Sciatic nerve (tissue), 2 donors: Measurements from ENCODE around the gene DDX31. TPM values are rescaled to one million over a fixed set of nuclear protein-coding genes. Genes with fewer than 3 reads are reported as not detected.
A peak's percentile ranks its signal among the peaks of the same experiment; 100 is the strongest.
"Not testable (repeated sequence)": the region's sequence is repeated elsewhere in the genome, so short reads cannot be mapped to it uniquely, and the experiment has no call there.

Experiments used
- ATAC-seq: fragments of 200-7000 bp; cut with Tn5 transposase; one replicate; pipeline ENCODE4 v1.9.1; 2020; ENCODE audit warnings: mild to moderate bottlenecking, moderate library complexity
- DNase-seq: peaks from one replicate; pipeline ENCODE4 v3.0.0-alpha.2; 2020; ENCODE audit warnings: low spot score
- intact Hi-C: fragments of 100-400 bp; cut with DNase I; formaldehyde crosslinking; loops from one replicate; pipeline ENCODE4 v1.14.2; 2022
- total RNA-seq: library from RNA; stranded (reverse); fragmentation: NEBNext Ultra II Directional; extraction: Animal tissue kit (Norgen Biotek cat#: 25700); gene quantifications from one replicate; pipeline ENCODE4 v1.2.1, GENCODE V29; 2021
- donor health status: DM: no; HTN: no; CAD: no.
- donor health status: DM: no; HTN: no; CAD: no.

DDX31 gene
- 15.1 TPM for total RNA-seq

DNA sequence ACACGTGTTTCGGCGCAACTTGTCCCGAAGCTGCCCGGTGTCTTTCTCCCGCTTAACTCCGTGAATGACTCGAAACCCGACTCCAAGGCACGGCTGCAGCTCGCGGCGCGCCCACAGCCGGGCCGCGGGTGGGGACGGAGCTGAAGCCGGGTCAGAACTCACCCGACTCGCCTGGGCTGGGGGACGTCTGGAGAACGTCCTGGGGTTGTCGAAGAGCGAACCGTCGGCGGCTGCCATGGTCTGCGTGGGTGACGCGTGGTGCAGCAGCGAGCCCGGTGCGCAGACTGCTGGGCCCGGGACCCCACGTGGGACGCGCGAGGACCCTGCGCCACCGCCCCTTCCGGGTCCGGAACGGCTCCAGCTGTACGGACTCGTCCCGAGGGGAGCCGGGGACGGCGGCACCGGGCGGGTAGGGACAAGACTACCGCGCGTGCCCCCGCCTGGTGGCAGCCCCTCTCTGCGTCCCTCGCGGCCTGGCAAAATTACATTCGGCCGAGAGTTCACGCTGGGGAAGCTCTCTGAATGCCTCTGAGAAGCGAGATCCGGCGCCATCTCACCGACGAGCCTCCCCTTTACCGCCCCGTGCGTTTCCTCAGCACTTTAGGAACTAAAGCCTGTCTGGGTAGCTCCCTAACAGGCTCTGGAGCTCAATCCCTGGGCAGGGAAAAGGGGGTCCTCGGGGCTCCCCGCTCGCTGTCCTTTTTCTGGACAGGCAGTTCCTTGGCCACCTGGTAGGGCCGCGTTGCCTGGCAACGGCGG is at the start of gene DDX31:
Gene DDX31 (minus strand): TSS at position 286 of the 759 bp plus-strand sequence. CDS start 49 bp downstream, at position 237.
- intact Hi-C loops: no loop called here
- DNase-seq: peak; percentile 93
- peak; percentile 98 for ATAC-seq

DNA sequence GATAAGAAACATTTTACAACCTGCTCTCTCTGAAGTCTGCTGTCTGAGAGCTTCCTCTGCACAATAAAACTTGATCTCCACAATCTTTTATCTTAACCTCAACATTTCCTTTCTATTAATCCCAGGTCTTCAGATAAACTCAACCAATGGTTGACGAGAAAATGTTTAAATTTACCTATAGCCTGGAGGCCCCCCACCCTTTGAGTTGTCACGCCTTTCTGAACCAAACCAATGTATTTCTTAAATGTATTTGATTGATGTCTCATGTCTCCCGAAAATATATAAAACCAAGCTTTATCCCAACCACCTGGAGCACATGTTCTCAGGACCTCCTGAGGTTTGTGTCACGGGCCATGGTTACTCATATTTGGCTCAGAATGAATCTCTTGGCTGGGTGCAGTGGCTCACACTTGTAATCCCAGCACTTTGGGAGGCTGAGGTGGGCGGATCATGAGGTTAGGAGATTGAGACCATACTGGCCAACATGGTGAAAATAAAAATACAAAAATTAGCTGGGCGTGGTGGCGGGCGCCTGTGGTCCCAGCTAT is 48.7 kb upstream of the DDX31 start:
- intact Hi-C loops, DNase-seq, ATAC-seq: not testable (repeated sequence)

DNA sequence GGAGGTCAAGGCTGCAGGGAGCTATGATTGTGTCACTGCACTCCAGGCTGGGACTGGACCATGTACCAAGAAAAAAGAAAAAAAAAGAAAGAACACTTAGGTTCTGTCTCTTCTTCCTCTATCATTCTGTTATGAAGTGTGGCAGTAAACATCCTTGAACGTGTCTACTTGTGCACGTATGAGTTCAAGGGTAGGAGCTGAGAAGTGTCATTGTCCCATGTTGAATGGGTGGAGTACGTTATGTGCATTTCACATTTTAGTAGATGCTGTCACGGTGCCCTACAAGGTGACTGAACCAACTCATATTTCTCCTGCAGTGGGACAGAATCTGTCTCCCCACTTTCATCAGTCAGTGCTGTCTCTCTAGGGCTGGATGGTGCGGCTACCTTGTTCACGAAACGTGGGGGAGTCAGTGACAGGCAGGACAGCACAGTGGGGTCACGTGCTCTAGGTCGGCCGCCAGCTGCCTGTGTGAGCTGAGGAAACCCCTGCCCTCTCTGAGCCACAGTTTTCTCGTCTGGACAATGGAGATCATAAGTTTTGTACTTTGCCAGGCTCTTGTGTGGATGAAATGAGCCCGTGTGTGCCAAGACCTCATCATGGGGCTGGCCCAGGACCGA is 47.7 kb upstream of the DDX31 start:
- ATAC-seq: no peak
- intact Hi-C loops: no loop called here
- no peak for DNase-seq

DNA sequence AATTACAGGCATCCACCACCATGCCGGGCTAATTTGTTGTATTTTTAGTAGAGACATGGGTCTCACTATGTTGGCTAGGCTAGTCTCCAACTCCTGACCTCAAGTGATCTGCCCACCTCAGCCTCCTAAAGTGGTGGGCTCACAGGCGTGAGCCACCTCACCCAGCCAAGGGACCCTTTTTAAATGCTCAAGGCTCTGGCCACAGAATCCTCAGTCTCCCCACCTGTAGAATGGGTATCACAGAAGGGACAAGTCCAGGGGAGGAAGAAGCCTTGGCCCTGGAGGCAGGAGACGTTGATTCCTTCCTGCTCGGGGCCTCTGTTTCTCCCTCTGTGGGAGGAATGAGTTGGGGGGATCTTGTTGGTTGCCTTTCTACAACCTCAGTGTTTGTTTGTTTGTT is 46.2 kb upstream of the DDX31 start:
- intact Hi-C loops: no loop called here
- DNase-seq: no peak
- ATAC-seq: no peak

DNA sequence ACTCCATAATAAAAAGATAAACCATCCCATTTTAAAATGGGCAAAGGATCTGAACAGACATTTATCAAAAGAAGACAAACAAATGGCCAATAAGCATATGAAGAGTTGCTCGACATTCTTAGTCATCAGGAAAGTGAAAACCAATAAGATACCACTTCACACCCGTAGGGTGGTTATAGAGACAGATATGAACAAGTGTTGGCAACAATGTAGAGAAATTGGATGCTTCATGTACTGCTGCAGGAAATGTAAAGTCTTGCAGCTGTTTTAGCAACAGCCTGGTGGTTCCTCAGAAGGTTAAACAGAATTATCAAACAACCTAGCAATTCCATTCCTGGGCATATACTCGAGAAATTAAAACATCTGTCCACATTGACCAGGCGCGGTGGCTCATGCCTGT is 43.0 kb upstream of the DDX31 start:
- no peak for DNase-seq
- intact Hi-C loops: no loop called here
- ATAC-seq: no peak

DNA sequence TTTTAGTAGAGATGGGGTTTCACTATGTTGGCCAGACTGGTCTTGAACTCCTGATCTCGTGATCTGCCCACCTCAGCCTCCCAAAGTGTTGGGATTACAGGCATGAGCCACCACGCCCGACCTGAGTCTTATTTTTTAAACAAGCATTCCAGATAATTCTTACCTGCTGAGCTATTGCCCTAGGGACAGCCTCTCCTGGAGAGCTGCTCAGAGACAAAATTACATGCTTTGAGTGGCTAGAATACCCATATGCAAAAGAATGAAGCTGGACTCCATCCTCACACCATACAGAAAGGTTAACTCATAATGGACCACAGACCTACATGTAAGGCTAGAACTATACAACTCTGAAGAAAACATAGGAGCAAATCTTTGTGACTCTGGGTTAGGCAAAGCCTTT is 42.1 kb upstream of the DDX31 start:
- intact Hi-C loops: no loop called here
- DNase-seq: no peak
- ATAC-seq: no peak

DNA sequence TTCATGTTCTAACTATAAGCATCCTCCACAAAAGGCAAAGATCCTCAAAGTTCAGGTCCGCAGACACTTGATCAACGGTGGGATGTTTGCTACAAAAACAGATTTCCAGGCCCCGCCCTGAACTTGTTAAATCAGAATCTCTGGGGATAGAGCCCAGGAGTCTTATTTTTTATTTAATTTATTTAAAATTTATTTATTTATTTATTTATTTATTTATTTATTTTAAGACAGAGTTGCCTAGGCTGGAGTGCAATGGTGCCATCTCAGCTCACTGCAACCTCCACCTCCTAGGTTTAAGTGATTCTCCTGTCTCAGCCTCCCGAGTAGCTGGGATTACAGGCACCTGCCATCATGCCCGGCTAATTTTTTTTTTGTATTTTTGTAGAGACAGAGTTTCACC is 41.4 kb upstream of the DDX31 start:
- intact Hi-C loops, ATAC-seq, DNase-seq: not testable (repeated sequence)

DNA sequence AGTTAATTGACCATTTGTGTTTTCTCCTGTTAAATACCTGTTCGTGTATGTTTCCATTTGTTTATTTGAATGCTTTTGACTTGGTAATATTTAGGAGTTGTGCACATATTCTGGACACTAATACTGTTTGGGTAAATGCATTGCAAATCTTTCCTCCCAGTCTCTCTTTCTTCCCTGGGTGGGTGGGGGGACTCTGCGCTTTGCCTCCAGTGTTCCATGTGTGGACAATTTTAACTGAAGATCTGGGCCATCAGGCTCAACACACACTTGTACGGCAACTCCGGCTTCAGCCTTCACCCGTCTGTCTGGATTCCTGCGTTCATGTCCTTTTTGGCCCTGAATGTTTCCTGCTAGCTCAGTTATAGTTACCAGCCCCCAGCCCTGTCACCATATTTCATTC is 40.5 kb upstream of the DDX31 start:
- ATAC-seq (no peak), DNase-seq (no peak)
- intact Hi-C loops: no loop called here

DNA sequence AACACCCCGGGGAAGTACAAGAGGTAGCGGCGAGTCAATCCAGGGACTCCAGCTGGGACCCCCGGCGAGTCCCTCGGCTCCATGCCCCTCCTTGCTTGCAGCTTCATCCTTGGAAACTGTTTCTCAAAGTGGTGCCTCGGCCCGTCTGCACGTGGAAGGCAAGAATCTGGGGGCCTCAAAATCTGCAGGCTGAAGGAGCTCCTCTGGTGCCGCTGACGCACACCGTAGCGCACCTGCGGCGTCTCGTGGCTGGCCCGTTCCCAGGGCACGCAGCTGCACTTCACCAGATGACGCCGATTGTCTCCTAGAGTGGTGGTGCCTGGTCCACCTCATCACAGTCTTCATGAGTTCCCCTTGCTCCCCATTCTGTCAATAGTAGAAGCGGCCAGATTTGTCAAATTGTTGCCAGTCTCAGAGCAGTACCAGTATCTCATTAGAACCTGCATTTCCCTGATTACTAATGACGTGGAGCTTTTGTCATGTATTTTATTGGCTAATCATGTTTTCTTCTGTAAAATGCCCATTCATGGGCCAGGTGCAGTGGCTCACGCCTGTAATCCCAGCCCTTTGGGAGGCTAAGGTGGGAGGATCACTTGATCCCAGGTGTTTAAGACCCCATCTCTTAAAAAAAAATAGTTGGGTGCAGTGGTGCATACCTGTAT is 39.1 kb upstream of the DDX31 start:
- DNase-seq (no peak), ATAC-seq (no peak)
- intact Hi-C loops: no loop called here

DNA sequence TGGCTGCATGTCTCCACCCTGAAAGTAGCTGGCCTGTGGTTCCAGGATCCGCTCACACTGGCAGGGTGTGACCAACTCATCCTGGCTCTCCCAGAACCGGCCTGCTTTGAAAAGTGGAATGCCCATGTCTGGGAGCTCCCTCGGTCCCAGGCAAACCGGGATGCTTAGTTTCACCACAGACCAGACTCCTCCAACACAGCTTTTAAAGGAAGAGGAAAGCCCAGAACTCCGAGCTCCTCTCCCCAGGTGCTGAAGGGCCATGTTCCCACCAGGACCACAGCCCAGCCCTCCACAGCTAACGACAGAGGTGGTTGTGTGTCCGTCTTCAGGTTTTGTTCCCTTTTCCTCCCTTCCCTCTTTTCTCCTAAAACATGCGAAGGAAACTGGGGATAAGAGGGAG is 38.5 kb upstream of the DDX31 start:
- no peak for ATAC-seq
- intact Hi-C loops: no loop called here
- DNase-seq: no peak

DNA sequence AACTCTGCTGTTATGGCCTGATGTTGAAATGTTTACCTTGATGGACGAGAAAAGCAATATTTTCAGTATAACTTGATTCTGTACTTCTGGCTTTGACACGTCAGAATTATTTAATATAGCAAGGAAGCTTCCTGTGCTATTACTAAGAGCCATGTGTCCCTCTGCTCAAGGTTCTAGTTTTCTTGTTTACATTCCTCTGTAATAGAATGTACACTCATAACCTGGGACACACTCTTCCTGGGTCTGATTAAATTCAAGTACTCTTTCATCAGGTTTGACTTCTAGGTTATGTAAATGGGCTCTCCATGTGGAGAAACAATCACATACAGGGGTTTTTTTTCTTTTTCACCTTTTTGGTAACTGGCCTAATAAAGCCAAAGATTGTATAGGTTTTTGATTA is 33.6 kb upstream of the DDX31 start:
- ATAC-seq (no peak), DNase-seq (no peak)
- intact Hi-C loops: no loop called here

DNA sequence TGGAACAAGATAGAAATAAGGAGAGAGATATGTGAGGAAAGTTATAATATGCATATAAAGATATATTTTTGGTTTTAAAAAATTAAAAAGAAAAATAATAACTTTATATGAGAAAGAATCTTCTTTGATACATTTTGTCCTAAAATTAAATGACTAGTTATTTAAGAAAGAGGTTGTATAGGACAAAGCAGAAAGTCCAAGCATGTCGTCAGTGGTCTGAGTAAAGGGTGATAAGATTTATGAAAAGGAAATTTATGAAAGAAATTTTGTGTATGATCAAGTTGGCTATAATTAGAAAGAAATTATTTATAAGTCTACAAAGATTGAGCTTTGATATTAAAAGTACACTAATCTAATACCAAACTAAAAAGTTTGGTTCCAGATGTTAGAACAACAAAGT is 32.5 kb upstream of the DDX31 start:
- ATAC-seq (no peak), DNase-seq (no peak)
- intact Hi-C loops: no loop called here

DNA sequence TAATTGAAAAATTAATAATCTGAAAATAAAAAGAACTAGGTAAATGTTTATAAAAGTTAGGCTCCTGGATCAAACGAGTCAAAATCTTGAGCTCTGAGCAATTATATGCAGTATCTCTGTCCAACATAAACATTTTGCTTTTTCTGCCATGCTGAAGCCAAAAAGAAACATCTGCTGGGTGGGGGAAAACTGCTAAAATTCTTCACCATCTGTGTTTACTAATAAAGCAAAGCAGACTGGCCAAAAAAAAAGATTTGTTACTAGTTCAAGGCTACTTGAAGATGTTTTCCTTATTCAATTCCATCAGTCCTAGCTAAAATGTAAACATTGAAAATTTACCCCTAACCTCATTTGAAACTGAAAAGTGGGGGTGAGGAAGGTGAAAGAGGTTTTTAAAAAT is 30.2 kb upstream of the DDX31 start:
- ATAC-seq: no peak
- intact Hi-C loops: no loop called here
- no peak for DNase-seq

DNA sequence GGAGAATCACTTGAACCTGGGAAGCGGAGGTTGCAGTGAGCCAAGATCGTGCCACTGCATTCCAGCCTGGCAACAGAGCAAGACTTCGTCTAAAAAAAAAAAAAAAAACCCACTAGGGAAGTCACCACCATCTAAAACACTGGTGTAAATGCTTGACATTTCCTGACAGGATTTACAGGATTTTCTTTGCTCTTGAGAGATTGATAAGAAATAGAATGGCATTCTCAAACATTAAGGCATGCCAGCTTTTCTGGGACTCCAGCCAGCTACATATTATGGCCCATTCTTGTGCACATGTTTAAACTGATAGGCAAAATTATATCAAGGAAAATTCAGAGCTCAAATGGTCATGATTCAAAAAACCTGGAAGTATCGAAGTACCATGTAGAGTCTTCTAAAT is 29.2 kb upstream of the DDX31 start:
- intact Hi-C loops: no loop called here
- ATAC-seq (no peak), DNase-seq (no peak)

DNA sequence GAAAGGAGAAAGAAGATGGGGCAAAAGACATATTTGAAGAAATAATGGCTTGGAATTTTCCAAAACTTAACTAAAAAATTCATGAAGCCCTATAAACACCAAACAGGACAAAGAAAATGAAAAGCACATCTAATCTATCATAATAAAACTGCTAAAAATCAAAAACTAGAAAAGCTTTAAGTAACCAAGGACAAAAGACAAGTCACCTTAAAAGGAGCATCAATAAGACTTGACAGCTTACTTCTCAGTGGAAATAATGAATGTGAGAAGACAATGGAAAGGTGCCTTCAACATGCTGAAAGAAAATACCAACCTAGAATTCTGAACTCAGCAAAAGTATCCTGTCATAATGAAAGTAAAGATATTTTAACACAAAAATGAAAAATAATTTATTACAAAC is 27.4 kb upstream of the DDX31 start:
- no peak for ATAC-seq
- DNase-seq: no peak
- intact Hi-C loops: no loop called here

DNA sequence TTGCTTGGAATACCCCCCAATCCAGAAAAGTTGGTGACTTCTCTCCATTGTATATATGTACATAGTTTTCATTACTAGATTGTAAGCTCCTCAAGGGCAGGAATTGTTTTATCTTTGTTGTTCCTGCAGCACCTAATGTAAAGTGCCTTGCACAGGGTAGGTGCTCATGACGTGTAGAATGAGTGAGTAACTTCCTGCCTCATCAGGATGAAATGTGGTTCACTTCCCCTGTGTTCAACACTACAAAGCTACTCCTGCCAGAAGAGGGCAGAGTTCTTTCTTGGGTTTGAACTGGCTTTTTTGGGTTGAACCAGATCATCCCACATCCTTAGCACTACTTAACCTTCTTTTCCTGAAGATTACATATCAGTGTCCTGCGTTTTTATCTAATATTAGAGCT is 24.4 kb upstream of the DDX31 start:
- DNase-seq (no peak), ATAC-seq (no peak)
- intact Hi-C loops: no loop called here

DNA sequence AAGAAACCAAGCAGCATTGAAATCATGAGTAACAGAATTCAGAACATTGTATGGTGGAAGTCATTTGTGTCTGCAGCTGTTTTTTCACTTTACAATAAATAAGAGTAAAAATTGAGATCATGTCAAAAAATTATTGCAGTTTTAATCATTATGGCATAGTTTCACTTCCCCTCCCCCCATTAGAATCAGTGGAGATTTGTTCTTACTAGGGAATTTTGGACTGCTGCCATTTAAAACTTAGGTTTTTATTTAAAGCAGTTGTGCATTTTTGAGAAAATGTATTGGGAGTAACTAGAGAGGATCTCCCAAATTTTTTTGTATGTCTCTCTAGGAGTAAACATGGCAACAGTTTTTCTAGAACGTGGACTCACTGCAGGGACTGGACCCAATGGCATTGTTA is 20.9 kb upstream of the DDX31 start:
- DNase-seq (no peak), ATAC-seq (no peak)
- intact Hi-C loops: no loop called here

DNA sequence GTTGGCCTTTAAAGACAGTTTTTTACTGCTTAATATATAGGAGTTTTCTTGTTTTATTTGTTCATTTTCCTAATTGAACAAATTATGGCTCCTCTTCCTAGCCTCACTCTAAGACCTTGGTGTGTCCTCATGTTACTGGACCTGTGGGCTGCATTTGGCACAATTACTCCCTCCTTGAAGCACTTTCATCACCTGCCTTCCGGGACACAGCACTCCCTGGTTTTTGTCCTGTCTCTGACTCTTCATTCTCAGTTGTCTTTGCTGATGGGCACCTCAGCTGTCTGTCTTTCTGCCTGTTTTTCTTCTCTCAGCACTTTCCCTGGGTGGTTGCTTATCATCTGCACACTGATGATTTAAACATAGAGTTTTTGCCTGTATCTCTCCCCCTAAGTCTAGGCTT is 14.1 kb upstream of the DDX31 start:
- no peak for ATAC-seq
- no peak for DNase-seq
- intact Hi-C loops: no loop called here

DNA sequence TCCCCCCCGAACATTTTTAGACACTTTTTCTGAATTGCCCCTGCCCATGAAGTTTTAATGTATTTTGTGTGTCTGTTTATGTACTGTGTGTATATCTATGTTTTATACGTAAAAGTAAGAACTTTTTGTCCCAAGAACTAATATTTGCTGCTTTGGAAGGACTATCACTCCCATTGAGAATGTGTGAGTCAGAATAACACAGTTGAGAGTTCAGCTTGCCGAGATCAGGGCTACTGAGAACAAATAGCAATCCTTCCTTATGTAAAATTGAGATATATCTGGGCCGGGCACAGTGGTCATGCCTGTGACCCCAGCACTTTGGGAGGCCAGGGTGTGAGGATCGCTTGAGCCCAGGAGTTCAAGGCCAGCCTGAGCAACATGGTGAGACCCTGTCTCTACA is 11.8 kb upstream of the DDX31 start:
- DNase-seq (no peak), ATAC-seq (no peak)

DNA sequence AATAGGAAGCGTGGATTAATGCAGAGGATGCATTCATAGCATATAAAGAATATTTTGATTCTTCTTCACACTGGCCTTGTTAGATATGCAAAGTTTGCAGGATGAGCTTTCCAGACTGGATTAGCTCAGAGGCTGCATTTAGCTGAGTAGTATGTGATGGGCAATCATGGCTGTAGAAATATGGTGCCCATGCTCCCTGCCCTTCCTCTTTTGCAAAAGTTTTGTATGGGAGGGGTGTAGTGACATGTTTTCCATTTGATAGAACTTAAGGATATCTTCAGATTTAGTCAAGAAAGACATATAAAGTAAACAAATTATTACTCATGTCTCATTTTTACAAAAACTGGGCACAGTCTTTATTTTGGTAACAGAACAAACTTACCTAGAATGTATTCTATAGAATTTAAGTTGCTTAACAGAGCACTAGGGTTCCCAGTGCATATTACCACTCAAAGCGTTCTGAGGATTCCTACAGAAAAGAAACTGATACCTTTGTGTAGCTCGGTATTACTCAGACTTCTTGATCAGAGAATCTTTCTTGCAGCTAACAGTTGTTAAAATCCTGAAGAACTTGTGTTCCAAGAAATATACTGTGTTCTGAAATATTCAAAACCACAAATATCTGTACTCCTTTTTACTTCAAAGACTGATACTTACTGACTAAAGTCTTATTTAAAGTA is 10.3 kb upstream of the DDX31 start:
- ATAC-seq (no peak), DNase-seq (no peak)
- intact Hi-C loops: no loop called here

More for the DNA sequence above, 11.8 kb upstream of the DDX31 start:
- intact Hi-C loops: no loop called here
